HuH-7.5 (cell line): ENCODE measurements around the gene GRHL1.

ENCODE experiments used
- DNase-seq: peaks from one replicate; pipeline ENCODE4 v3.0.0; 2011; ENCODE audit warnings: low spot score

The GRHL1 gene

GRCh38 chr2:9994462-9994861 is 43.0 kb downstream of the GRHL1 start:
- DNase-seq, result no peak

- no peak for DNase-seq
Observed at GRCh38 chr2:9995059-9995458, 43.6 kb downstream of the GRHL1 start.

DNA sequence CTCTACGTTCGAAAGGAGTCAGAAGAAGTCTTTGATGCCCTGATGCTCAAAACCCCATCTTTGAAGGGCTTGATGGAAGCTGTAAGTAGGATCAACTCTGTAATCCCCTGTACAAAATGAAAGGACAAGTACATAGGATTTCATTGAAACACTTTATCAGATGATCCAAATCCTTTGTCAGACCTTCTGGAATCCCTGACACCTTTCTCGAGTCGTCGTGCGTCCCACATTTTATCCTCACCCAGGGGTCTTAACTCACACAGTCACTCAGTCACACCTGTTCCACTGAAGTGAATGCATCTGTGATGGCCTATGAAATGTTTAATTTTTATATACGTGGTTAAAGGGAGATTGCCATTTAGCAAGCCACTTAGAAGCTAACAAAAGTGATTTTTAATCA is 44.8 kb downstream of the GRHL1 start:
- no peak for DNase-seq

DNA sequence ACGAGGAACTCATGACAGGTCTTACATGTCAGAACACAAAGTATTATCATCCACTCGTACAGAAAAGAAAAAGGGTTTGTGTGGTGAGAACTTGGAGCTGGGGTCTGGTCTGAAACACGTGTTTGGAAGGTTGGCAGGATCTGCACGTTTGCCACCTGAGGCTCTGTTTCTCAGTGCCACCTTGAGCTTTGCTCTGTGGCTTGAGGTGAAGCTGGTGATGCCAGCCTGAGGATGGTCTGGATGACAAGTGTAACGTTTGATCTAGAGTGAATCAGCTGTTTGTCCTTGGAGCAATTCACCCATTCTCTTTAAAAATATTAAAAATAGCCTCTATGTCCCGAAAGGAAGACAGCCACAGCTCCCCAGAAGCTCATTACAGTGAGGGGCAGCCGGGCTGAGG is 46.4 kb downstream of the GRHL1 start:
- DNase-seq, result no peak

DNA sequence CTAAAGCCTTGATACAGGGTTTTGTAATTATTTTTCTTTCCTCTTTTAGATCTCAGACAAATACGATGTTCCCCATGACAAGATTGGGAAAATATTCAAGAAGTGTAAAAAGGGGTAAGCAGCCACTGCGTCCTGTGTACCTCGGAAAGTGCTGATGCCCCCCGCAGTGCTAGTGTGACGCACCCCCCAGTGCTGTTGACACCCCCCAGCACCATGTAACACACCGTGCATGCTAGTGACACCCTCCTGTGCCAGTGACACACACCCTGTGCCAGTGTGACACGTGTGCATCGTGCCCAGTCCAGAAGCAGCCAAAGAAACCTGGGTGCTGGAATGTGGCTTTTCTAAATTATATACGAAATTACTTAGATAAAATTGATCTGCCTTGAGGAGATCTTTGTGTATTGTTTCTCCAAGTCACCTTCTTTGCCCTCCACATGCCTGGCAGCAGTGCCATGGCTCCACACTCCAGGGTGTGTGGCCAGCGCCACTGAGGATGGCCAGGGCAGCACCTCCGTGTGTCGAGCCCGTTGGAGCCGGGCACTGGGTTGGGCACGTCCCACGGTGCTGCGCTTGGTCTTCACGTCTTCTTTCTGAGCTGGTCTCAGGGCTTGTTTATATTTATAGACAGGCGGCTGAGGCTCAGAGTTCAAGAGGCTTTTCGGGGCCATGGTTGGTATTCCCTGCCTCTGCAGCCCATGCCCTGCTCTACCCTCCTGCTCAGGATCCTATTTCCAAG is 47.6 kb downstream of the GRHL1 start:
- DNase-seq, result no peak

- no peak for DNase-seq
Observed at GRCh38 chr2:9999693-10000092, 48.2 kb downstream of the GRHL1 start.

DNA sequence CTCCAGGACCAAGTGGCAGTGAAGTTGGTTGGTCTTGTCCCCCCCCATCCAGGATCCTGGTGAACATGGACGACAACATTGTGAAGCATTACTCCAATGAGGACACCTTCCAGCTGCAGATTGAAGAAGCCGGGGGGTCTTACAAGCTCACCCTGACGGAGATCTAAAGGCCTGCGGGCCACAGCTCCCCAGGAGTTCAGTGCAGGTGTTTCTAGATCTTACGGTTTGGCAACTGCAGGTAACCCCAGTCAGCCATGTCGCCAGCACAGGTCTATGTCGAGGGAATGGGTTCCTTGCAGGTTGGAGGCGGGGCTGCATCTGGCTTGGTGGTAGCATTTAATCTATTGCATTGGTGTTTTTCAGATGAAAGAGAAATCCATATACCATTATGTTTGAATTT is 49.0 kb downstream of the GRHL1 start:
- no peak for DNase-seq

- no peak for DNase-seq
Observed at GRCh38 chr2:10001586-10001985, 50.1 kb downstream of the GRHL1 start.

- DNase-seq, result no peak
Observed at GRCh38 chr2:10002109-10002508, 50.6 kb downstream of the GRHL1 start.

GRCh38 chr2:10002681-10003080 is 51.2 kb downstream of the GRHL1 start:
- no peak for DNase-seq

DNA sequence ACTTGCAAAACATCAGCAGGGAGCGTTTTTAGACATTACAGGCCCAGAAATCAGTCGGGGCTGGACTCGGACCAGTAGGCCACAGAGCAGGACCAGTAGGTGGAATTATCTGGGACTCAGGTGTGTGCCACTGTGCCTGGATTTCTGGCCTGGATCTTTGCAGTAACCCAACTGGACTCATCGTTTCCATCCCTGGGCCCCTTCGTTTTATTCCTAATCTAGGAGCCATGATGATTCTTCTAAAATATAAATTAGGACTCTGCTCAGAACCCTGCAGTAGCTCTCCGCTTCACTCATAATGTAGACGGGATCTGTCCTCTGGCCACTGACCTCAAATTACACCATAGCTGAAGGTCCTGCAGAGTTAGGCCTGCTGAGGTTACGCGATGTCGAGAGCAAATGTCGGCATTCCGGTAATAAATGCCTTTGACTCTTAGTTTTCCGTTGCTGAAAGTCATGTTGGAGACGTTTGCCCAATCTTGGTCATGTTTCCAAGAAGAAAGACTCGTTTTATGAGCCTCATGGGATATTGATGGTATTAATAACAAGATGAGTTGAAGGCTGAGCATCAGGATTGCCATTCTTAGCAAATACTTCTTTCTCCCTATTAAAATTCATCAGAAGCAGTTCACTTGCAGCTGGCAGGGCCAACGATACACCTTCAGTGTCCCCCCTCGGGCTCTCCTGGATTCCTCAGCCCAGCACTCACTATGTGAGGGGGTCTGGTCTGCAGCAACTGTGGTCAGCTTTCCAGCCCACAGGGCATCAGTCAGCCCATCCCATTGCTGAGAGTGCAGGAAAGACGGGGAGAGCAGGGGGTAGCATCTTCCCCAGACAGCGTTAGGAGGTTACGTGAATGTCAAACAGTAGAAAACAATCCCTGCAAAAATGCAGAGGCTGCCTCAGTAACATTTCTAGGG is 52.0 kb downstream of the GRHL1 start:
- no peak for DNase-seq

GRCh38 chr2:10004401-10004800 is 52.9 kb downstream of the GRHL1 start:
- DNase-seq, result no peak

DNA sequence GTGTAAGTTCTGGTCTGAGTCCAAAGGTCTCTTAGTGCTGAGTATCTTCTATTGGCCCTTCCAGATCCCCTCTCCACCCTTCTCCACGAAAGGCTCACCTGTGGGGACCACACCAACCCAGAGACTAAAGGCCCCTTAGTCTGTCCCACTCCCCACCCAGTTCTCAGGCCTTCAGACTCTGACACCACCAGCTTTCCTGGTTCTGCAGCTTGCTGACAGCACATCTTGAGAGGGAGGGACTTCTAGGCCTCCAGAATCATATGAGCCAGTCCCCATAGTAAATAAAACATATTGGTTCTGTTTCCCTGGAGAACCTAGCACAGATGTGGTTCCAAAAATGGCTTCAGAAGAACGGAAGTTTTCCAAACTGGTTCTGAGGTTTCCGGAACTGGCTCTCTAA is 53.3 kb downstream of the GRHL1 start:
- DNase-seq, result no peak

DNA sequence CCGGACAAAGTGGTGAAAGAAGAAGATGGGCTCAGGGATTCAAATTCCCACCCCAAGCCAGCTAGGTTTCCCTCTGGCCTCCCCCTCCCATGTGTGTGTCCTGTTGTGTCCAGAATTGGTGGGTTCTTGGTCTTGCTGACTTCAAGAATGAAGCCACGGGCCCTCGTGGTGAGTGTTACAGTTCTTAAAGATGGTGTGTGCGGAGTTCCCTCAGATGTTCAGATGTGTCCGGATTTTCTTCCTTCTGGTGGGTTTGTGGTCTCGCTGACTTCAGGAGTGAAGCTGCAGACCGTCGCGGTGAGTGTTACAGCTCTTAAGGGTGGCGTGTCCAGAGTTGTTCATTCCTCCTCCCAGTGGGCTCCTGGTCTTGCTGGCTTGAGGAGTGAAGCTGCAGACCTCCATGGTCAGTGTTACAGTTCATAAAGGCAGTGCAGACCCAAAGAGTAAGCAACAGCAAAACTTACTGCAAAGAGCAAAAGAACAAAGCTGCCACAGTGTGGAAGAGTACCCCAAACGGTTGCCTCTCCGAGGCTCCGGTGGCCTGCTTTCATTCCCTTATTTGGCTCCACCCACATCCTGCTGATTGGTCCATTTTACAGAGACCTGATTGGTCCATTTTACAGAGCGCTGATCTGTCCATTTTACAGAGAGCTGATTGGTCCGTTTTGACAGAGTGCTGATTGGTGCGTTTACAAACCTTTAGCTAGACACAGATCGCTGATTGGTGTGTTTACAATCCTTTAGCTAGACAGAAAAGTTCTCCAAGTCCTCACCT is 54.2 kb downstream of the GRHL1 start:
- DNase-seq, result no peak

DNA sequence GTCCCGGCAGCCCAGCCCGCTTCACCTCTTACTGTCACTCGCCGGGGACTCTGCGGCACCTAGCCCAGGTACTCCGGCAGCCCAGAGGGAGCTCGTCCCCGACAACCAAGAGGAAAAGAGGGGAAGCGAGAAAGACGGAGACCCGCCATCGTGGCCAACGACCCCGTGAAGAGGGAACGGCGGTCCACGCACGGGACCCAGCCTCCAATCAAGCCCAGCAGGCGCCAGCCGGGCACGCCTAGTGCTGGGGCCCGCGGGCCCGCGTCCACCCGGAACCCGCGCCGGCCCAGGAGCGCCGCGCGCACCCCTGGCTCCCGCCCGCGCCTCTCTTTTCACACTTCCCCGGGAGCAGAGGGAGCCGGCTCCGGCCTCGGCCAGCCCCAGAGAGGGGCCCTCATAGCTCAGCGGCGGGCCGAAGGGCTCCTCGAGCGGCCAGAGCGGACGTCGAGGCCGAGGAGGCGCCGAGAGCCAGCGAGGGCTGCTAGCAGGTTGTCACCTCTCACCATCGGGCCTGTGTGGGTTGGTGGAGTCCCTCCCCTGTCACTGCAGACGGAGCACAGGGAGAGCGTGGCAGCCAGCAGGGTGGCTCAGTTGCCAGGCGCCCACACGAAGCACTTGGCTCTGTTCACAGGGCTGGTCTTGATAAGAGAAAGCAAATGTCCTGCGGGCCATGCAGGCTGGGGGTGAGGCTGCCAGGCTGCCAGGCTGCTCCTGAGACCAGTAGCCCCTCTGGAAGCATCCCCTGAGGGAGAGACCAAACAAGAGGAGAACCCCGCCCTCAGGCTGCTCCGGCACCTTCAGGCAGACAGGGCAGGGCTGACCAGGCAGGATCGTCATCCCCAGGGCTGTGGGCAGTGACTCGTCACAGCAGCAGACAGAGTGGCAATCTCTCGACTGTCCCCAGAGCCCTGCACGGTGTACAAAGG is 55.0 kb downstream of the GRHL1 start:
- DNase-seq, result no peak

DNA sequence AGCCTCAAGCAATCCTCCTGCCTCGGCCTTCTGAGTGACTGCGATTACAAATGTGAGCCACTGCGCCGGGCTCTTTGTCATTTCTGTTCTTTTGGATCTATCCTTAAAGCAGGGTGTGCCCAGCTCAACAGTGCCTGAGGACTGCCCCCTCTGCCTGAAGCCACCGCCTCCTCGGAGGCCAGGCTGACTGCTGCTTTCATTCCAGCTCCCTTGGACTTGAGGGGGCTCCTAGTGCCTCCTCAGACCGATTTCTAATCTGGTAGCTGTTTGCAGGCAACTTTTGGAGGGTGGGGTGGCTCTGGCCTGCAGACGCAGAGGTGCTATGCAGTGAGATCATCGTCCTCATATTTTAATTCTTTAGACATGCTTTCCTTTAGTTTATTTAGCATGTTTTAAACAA is 55.9 kb downstream of the GRHL1 start:
- DNase-seq, result no peak

GRCh38 chr2:10007921-10008808 is 56.7 kb downstream of the GRHL1 start:
- no peak for DNase-seq

DNA sequence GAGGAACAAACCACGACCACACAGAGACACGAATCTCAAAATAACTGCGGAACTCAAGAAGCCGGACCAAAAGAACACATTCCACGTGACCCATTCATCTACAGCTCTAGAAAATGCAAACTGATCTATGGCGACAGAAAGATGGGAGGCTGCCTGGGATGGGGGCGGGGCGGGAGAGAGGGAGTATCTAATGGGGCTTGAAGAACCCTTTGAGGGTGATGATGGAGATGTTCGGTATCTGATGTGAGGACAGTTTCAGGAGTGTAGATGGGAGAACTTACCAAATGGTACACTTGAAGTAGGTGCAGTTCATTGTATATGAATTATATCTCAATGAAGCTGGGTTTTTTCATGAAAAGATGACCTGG is 57.3 kb downstream of the GRHL1 start:
- DNase-seq, result no peak

DNA sequence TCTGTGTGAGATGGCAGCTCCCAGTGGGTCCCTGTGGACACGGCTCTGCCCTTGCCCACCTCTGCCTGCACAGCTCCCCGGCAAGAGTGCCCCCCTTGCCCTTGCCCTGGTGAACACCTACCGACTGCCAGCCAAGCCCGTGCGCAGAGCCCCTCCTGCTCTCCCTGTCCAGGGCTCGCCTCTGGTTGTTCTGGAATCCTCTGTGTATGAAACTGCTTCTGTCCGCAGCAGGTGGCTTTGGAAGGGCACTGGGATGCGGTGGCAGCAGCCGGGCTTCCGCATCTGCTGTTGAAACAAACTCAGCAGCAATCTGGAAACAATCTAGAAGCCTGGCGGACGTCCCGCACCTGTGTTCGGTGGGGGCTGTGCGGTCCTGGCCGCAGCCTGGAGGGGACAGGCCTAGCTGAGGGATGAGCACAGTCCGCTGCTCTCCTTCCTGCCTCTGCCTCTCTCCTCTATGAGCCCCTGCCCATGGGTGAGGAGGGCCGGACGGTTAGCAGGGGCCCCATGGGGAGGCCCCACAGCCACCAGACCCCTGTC is 57.8 kb downstream of the GRHL1 start:
- DNase-seq, result no peak
